ENCODE results near the gene KRT23.
A peak's percentile ranks its signal among the peaks of the same experiment; 100 is the strongest.

Gene KRT23

DNA sequence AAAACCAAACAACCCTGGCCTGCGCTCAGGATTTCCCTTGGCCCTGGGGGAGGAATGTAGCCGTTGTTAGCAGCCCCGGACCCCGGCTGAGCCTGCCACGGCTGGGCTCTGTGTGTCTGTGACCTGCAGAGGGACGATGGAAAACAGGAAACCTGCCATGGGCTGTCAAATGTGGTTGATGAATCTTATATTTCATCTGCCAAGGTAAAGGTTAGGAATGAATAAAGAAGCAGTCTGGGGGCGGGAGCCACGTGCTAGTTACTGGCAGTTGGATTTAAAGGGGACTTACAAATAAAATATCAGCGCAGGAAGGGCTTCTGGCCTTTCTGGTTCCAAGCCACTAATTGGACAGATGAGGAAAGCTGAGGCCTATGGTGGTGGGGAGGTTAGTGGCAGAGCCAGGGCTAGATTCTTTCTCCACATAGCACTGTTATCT is at the start of gene KRT23:
TSS of gene KRT23 (minus strand) at position 263 of the 436 bp plus-strand sequence. CDS start 1,043 bp downstream, outside the sequence.
- no peak for DNase-seq

DNA sequence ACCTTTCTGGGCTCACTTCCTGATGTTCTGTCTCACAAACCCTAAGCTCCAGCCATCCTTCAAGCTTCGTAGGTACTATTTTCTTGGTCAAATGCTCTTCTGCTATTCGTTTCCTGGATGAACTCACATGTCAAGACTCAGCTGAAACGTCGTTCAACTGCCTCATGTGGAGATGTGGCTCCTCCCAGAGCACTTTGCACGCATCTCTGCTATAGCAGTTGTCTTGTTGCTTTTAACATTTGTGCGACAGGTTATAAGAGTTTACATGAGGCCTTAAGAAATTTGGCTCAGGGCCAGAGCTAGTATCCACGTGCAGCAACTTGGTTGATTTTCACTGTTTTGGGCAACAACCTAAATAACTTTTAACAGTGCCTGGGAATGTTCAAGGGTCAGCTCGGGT is 49.5 kb upstream of the KRT23 start:
- no peak for DNase-seq

GRCh38 chr17:40984226-40984625 is 46.8 kb upstream of the KRT23 start, which contains the start of gene KRT40:
KRT40 (minus strand) TSS chr17:40984326; CDS start chr17:40984273, 53 bp downstream.
- no peak for DNase-seq

GRCh38 chr17:40981115-40981514 is 43.7 kb upstream of the KRT23 start:
- DNase-seq = no peak

GRCh38 chr17:40980596-40980995 is 43.1 kb upstream of the KRT23 start:
- no peak for DNase-seq

DNA sequence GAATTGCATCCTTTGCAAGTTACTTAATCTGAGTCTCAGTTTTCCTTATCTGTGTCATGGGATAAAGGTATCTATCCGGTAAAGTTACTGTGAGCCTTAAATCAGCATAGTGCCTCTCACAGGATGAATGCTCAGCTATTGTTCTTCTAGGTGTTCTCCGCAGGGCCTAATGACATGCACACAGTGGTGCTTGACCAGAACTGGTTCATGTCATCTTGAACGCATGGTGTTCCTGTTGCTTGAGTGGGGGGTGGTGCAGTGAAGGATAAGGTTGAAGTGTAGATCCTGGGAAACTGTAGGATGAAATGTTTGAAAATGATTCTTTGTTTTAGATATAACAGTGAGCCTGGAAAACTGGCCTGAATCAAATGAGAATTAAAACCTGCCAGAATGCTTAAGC is 42.7 kb upstream of the KRT23 start:
- no peak for DNase-seq

- DNase-seq = no peak
Observed at GRCh38 chr17:40978575-40979151, 41.2 kb upstream of the KRT23 start.

- DNase-seq = no peak
Observed at GRCh38 chr17:40975516-40975915, 38.1 kb upstream of the KRT23 start.

GRCh38 chr17:40974366-40974765 is 36.9 kb upstream of the KRT23 start:
- DNase-seq = no peak

GRCh38 chr17:40967582-40967981 is 30.1 kb upstream of the KRT23 start:
- DNase-seq = no peak

DNA sequence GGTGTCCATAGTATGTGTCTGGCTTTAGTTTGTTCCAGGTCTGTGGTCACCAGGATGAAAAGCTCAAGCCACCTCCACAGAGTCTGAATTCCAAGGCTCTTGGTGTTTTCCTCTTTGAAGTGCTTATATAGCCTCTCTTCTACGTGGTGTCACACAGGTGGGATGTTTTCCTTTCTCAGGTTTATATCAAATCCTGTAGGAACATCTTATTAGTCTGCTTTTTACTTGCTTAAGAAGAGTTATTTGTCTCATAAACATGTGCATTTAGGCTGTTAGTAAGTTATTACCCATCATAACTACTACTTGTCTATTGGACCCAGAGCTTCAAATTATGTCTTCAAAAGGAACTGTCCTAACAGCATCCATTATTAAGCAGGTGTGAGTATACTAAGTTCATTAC is 29.4 kb upstream of the KRT23 start, which contains the start of gene KRT39:
TSS of gene KRT39 (minus strand) at position 101 of the 400 bp plus-strand sequence. CDS start at position 9, 92 bp downstream.
- no peak for DNase-seq

- DNase-seq = no peak
Observed at GRCh38 chr17:40963838-40964237, 26.4 kb upstream of the KRT23 start.

GRCh38 chr17:40962059-40962561 is 24.7 kb upstream of the KRT23 start:
- DNase-seq = no peak

DNA sequence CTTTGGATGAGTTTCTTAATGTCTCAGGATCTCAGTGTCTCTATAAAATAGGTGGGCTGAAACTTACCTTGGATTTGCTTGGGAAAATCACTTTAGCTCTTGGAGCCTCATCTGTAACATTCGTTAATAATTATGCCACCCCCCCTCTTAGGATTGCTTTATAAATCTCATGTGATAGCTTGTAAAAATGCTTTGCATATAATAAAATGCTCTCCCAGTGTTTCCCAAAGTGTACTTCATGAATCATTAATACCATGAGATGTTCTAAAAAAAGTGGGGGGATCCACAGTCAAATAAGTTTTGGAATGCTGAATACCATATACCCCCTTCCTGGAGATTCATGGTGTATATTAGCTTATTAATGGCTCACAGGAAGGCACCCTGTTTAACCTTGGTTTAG is 24.1 kb upstream of the KRT23 start:
- DNase-seq = no peak

DNA sequence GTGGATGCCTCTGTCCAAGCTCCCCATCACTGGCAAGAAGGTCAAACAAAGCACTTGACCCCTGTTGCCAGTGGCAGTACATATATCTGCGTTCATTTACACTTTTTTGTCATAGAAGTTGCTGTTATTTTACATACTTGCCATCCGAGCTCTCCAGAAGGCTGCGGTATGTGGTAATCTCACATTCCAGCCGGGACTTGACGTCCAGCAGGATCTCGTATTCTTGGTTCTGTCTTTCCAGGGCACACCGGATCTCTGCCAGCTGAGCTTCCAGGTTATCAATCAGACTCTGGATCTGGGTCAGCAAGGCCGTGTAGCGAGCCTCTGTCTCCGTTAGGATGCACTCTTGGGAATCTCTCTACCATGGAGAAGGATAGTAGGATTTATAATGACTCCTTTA is 22.7 kb upstream of the KRT23 start:
- no peak for DNase-seq

DNA sequence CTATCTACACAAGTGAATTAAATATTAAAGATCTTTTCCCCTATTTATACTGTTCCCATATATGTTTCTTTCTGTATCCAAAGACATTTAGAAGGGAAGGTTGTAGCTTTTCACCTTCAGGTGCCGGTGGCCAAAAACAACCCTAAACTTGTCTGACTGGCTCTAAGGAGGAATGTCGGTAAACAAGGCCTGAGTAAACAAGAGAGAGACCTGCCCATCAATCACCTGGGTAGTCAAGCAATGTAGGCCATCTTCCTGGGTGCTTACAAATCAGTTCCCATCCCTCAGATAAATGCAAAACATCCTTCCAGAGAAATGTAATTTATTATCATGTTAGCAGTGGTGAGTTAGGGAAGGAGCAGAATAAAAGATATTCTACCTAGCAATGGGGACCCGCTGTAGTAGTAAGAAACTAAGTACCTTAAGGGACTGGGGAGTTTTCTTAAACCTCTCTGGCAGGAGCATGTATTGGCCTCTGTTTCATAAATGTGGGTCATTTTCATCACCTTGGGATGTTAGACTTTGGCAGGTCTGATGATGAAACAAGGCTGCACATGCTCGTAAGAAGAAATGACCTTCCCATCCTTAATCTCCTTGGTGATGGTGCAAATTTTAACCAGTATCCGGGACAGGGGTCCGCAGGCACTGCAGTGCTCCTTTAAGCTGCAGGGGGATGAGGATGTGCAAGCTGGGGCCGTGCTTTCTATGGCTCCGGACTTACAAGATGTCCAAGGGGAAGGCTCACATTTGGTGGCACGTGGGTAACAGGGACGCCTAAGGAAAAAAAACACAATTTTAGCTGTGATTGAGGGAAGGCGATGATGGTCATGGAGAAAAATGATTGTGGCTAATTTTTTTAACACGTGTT is 20.9 kb upstream of the KRT23 start:
- DNase-seq = no peak

- DNase-seq = no peak
Observed at GRCh38 chr17:40956401-40957254, 19.2 kb upstream of the KRT23 start.

DNA sequence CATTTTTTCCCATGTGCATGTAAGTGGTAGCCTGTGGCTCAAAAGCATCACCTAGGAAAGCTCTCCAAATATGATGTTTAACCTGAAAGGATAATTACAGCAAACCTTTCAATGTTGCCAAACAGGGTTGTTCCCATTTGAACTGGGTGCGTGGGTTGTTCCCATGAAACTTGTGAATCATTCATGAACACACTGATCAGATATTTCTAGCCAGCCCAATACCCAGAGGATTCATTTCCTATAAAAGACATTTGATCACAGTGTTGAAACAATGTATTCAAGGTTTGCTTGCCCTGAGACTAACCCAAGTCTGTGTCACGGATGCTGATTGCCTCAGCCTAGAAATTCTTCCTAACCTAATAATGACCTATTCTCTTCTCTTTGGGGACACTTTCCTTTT is 16.4 kb upstream of the KRT23 start:
- DNase-seq = peak in 1 of 2 donors; percentile 11

- DNase-seq = no peak
Observed at GRCh38 chr17:40952661-40953060, 15.2 kb upstream of the KRT23 start.

GRCh38 chr17:40952154-40952553 is 14.7 kb upstream of the KRT23 start:
- no peak for DNase-seq

DNA sequence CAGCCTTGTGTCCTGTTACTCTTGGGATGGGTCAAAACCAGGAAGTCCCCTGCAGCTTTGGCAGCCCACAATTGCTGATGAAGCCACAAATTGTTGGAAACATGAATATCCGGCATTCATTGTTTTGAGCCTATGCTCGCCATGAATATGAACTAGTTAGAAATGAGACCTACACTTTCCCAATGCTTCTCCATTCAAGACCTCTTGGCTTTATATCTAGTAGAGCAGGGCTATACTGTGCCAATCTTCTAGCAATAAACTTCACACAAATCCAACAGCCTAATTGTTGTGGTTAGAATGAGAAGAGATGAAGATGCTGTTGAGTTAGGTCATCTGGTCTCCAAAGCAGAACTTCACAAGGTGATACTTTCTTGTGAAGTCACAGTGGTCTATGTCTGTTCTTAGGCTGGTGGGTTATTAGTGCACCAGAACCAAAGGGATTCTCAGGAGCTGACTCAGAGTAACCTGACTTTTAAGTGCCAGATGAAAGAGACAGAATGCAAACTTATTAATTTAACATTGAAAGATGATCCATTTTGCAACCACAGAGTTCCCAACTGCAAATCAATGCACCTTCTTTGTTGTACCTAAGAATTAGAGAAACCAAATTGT is 13.7 kb upstream of the KRT23 start:
- DNase-seq = no peak

GRCh38 chr17:40950176-40950575 is 12.7 kb upstream of the KRT23 start:
- DNase-seq = no peak

GRCh38 chr17:40949418-40949817 is 12.0 kb upstream of the KRT23 start:
- DNase-seq = no peak
